ENCODE data around the gene RPS10. TPM values are rescaled to one million over a fixed set of nuclear protein-coding genes. Genes with fewer than 3 reads are reported as not detected.
A peak's percentile ranks its signal among the peaks of the same experiment; 100 is the strongest.

Gene RPS10
- polyA plus RNA-seq, 3 donors = 2,333 to 3,324 (median 2,913) TPM

DNA sequence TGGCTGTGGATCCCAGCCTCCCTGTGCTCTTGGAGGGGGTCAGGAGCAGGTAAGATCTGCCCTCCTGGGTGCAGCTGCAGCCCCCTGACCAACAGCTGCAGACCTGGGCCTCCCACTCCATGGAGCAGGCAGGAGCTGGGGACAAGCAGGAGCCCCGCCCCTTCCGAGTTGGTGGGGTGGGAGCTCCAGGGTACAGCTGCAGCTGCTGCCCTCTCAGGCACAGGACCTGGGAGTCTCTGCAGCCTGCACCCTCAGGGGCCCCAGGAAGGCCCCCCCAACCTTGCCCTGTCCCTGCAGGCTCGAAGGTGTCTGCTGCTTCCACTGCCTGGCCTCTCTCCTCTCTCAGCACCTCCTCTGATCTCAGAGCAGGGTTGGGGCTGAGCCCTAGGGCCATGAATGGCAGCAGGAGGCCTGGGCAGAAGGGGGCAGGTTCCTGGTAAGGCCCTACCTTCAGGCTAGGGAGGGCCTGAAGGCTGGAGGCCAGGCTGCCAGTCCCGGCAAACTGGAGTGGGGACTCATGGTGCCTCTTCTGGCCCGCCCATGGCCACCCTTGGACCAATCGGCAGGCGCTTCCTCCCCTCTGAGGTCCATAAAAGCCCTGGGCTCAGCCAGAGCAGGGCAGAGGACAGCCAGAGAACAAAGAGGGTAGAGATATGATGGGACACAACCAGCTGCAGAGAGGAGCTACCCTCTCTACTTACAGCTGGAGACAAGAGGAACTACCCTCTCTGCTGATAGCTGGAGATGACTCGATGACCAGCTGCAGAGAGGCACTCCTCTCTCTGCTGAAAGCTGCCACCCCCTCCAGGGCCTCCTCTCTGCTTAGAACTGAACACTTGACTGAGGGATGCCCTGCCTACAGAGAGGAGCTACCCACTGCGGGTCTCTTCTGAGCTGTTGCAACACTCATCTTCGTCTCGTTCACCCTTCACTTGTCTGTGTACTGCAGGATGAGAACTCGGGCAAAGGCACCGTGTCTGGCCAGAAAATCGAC, 32.2 kb upstream of the RPS10 start:
- H3K27ac ChIP-seq (ENCODE audit: low read depth, low read length) = no peak overlapping the region
- 77 to 86% (median 84%) methylated on average over 14 of the region's 14 CpGs for WGBS, 3 donors

GRCh38 chr6:34457382-34457741, 31.5 kb upstream of the RPS10 start:
- 58 to 67% (median 63%) methylated on average over 2 of the region's 2 CpGs for WGBS, 3 donors
- no peak overlapping the region for H3K27ac ChIP-seq (ENCODE audit: low read depth, low read length)

DNA sequence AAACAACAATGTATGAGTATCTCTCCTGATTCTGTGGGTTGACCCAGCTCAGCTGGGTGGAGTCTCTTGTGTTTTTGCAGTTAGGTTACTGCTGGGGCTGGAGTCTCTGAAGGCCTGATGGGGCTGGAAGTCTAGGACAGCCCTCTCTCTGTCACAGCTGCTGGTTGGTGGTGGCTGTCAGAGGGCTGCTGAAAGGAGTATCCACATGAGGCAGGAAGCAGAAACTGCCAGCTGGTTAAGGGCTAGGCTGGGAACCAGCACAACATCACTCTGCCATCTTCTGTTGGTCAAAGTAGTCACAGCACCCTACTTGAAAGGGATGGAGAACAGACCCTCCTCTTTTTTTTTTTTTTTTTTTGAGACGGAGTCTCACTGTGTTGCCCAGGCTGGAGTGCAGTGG, 30.0 kb upstream of the RPS10 start:
- whole genome bisulfite sequencing, 3 donors = 100% methylated on average over 1 of the region's 1 CpG; no CpG with 5 or more reads in 2 of the 3 donors

DNA sequence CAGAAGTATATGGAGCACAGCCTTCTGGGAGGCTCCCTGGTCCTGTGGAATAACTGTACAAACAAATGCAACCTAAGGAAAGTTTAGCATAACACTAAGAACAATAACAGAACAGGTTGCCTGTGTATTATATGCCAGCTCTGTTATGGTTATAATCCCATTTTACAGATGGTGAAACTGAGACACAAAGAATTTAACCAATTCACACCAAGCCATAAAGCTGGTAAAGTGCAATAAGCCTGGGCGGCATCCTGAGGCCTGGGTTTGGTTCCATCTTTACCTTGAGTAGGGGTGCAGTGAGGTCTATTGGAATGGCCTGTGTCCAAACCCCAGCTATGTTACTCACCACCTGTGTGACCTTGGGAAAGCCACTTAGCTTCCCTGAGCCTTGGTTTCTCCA, 25.3 kb upstream of the RPS10 start:
- 93 to 100% (median 100%) methylated on average over 1 of the region's 1 CpG for WGBS, 3 donors
- no peak overlapping the region for H3K27ac ChIP-seq (ENCODE audit: low read depth, low read length)

More for the DNA sequence above, 30.0 kb upstream of the RPS10 start:
- no peak overlapping the region for H3K27ac ChIP-seq (ENCODE audit: low read depth, low read length)

GRCh38 chr6:34447910-34448309, 22.0 kb upstream of the RPS10 start:
- no peak overlapping the region for H3K27ac ChIP-seq (ENCODE audit: low read depth, low read length)
- 58 to 72% (median 70%) methylated on average over 5 of the region's 5 CpGs for WGBS, 3 donors

DNA sequence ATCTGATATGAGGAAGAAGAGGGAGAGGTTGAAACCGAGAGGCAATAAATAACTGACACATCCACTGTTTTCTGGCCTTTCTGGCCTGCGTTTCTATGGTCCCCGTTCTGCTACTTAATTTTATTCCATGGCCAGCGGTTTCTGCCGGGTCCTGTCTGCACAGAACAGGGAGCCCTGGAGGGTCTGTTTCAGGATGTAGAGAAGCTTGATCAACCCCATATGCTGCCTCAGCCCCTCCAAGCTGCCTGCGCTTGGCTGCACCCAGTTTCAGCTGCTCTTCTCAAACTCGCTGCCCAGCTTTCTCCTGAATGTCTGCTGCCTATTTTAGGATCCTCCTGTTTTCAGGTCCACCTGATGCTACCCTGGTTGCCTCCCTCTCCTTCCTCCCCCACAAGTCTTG, 21.5 kb upstream of the RPS10 start:
- H3K27ac ChIP-seq (ENCODE audit: low read depth, low read length) = no peak overlapping the region
- WGBS, 3 donors = 66 to 82% (median 78%) methylated on average over 7 of the region's 7 CpGs

GRCh38 chr6:34445313-34445860, 19.5 kb upstream of the RPS10 start:
- H3K27ac ChIP-seq (ENCODE audit: low read depth, low read length) = no peak overlapping the region
- WGBS, 3 donors = 70 to 78% (median 76%) methylated on average over 4 of the region's 4 CpGs

GRCh38 chr6:34441526-34441925, 15.7 kb upstream of the RPS10 start:
- 57 to 63% (median 62%) methylated on average over 5 of the region's 5 CpGs for WGBS, 3 donors

GRCh38 chr6:34439442-34439841, 13.6 kb upstream of the RPS10 start:
- H3K27ac ChIP-seq (ENCODE audit: low read depth, low read length) = no peak overlapping the region
- 89 to 98% (median 91%) methylated on average over 2 to 3 of the region's 3 CpGs for WGBS, 3 donors

More at GRCh38 chr6:34441526-34441925, 15.7 kb upstream of the RPS10 start:
- H3K27ac ChIP-seq (ENCODE audit: low read depth, low read length) = no peak overlapping the region

- H3K27ac ChIP-seq (ENCODE audit: low read depth, low read length) = no peak overlapping the region
- 60 to 65% (median 62%) methylated on average over 4 of the region's 4 CpGs for WGBS, 3 donors
These were observed 12.8 kb upstream of the RPS10 start for GRCh38 chr6:34438705-34439104.

GRCh38 chr6:34437644-34437970, 11.7 kb upstream of the RPS10 start:
- H3K27ac ChIP-seq (ENCODE audit: low read depth, low read length) = no peak overlapping the region
- 42 to 80% (median 79%) methylated on average over 1 of the region's 1 CpG for WGBS, 3 donors

GRCh38 chr6:34436803-34437643, 11.2 kb upstream of the RPS10 start:
- 93 to 95% (median 93%) methylated on average over 37 to 38 of the region's 38 CpGs for WGBS, 3 donors

GRCh38 chr6:34435916-34436315, 10.0 kb upstream of the RPS10 start:
- WGBS, 3 donors = 74 to 77% (median 75%) methylated on average over 5 of the region's 5 CpGs
- H3K27ac ChIP-seq (ENCODE audit: low read depth, low read length) = no peak overlapping the region

More at GRCh38 chr6:34436803-34437643, 11.2 kb upstream of the RPS10 start:
- no peak overlapping the region for H3K27ac ChIP-seq (ENCODE audit: low read depth, low read length)

DNA sequence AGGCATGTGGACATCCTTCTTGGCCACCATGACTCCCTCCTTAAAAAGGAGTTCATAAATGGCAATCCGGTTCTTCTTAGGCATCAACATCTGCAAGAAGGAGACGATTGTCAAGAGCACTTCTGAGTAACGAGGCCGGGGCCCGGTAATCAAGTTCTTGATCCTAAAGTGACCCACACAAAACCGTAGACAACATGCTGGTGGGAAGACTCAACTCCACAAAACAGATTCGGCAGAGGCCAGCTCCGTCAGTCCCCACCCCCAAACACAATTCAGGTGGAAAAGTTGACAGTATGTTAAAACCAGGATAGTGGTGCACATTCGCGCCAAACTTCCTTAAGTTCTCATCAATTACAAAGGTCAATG, 754 bp downstream of the RPS10 start:
- WGBS, 3 donors = 3 to 6% (median 5%) methylated on average over 10 of the region's 10 CpGs
- H3K27ac ChIP-seq (ENCODE audit: low read depth, low read length) = peak overlapping the region; percentile 64

DNA sequence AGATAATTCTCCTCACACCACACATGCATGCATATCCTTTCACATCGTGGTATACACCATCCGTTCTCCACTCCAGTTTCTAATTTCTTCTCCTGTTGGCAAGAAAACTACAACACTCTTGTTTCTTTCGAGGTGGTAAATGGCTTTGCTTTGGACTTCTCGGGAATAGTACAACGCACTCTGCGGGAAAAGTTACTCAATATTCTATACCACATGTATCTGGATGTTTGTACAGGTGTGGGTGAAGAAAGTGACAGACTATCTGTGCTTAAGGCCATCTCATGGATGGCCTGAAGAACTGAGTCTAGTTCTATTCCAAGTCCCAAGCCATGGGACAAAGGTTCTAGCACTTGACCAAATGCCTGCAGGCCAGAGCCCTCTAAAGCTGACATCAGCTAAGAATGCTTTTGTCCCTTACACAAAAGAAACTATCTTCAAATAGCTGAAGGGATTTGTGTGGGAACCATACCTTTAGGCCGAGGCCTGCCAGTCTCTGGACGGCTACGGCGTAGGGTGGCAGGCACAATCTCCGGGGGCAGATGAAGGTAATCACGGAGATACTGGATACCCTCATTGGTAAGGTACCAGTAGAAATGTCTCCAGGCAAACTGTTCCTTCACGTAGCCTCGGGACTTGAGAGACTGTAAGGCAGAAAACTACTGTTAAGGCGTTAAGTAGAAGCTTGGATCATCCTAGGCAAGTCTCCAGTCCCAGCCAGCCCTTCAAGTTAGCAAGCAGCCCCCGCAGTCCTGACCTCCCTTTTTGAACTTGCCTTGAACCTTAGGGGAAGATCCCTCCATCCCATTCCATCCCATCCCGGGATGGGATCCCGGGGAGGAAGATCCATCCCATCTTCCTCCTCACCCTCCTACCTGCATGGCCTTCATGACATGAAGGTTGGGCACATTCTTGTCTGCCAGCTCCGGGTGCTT, 1.4 kb downstream of the RPS10 start:
- H3K27ac ChIP-seq (ENCODE audit: low read depth, low read length) = no peak overlapping the region
- 69 to 77% (median 76%) methylated on average over 19 of the region's 19 CpGs for WGBS, 3 donors

DNA sequence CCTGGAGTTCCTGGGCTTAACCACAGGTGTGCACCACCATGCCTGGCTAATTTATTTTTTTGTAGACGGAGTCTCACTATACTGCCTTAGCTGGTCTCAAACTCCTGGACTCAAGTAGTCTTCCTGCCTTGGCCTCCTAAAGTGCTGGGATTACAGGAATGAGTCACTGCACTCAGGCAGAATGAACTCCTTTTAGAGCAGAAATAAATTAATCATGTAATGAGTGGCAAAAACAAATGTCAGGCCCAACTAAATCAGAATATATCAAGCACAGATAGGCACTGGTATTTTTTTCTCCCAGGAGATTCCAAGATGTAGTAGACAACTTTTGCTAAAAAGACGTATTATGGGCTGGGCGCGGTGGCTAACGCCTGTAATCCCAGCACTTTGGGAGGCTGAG, 2.6 kb downstream of the RPS10 start:
- 91 to 96% (median 96%) methylated on average over 5 of the region's 5 CpGs for WGBS, 3 donors
- no peak overlapping the region for H3K27ac ChIP-seq (ENCODE audit: low read depth, low read length)

- H3K27ac ChIP-seq (ENCODE audit: low read depth, low read length) = no peak overlapping the region
- 80 to 88% (median 80%) methylated on average over 5 of the region's 5 CpGs for WGBS, 3 donors
These were observed 7.5 kb downstream of the RPS10 start for GRCh38 chr6:34418367-34418766.

GRCh38 chr6:34416877-34417371, 8.9 kb downstream of the RPS10 start:
- no peak overlapping the region for H3K27ac ChIP-seq (ENCODE audit: low read depth, low read length)
- 62 to 77% (median 70%) methylated on average over 7 of the region's 7 CpGs for WGBS, 3 donors

Data from adipose tissue (tissue), 3 donors.